Heart left ventricle (tissue), 16 donors: ENCODE results near the gene TESMIN. TPM values are rescaled to one million over a fixed set of nuclear protein-coding genes. Genes with fewer than 3 reads are reported as not detected.

ENCODE experiments used
- ATAC-seq, 4 donors: fragments of 200-7000 bp; cut with Tn5 transposase; one replicate each; pipeline ENCODE4 v1.9.1; 2020 to 2022; ENCODE audit warnings: moderate library complexity in 4 of 4, mild to moderate bottlenecking in 3 of 4, moderate number of reproducible peaks in 1 of 4
- DNase-seq, 5 donors: peaks; one replicate each; pipeline ENCODE4 v3.0.0-alpha.2; 2020
- H3K27ac ChIP-seq, 12 donors: fragments of 200-600 bp; sonication (generic) in 4 of 12; one replicate each; pipeline versions ENCODE4 v1.5.0 to v1.8.0; 2016 to 2022; ENCODE audit warnings: mild to moderate bottlenecking in 2 of 12
- H3K27me3 ChIP-seq, 9 donors: fragments of 200-600 bp; sonication (generic) in 2 of 9; one replicate each; pipeline versions ENCODE4 v1.5.1 to v1.8.0; 2016 to 2022; ENCODE audit warnings: mild to moderate bottlenecking in 3 of 9
- H3K36me3 ChIP-seq, 9 donors: fragments of 200-600 bp; sonication (generic) in 2 of 9; one replicate each; pipeline versions ENCODE4 v1.5.0 to v1.8.0; 2018 to 2022; ENCODE audit warnings: mild to moderate bottlenecking in 2 of 9
- H3K4me1 ChIP-seq, 12 donors: fragments of 200-600 bp; sonication (generic) in 4 of 12; one replicate each; pipeline versions ENCODE4 v1.5.0 to v1.8.0; 2016 to 2022; ENCODE audit warnings: mild to moderate bottlenecking in 3 of 12
- H3K4me3 ChIP-seq, 12 donors: fragments of 200-600 bp; sonication (generic) in 4 of 12; one replicate each; pipeline versions ENCODE4 v1.5.0 to v1.8.0; 2017 to 2022; ENCODE audit warnings: mild to moderate bottlenecking in 9 of 12, moderate library complexity in 4 of 12
- H3K9me3 ChIP-seq, 12 donors: fragments of 200-600 bp; sonication (generic) in 4 of 12; one replicate each; pipeline versions ENCODE4 v1.5.0 to v1.8.0; 2016 to 2022; ENCODE audit warnings: mild to moderate bottlenecking in 1 of 12
- CTCF ChIP-seq, 12 donors: fragments of 200-600 bp; sonication (generic) in 4 of 12; IDR thresholded peaks; one replicate each; pipeline versions ENCODE4 v1.5.0 to v1.8.0; 2018 to 2022; ENCODE audit warnings: antibody characterized with exemption in 12 of 12, mild to moderate bottlenecking in 5 of 12
- POLR2A ChIP-seq, 2 donors: fragments of 450-650 bp; IDR thresholded peaks; one replicate each; pipeline ENCODE4 v1.6.1; 2017; ENCODE audit warnings: antibody characterized with exemption in 2 of 2, mild to moderate bottlenecking in 2 of 2, moderate library complexity in 2 of 2
- WGBS, 4 donors: extraction: QIAGEN DNeasy Blood & Tissue Kit in 2 of 4; methylation state at CpG; one replicate each; pipeline versions ENCODE4 v1.1.5 to v1.1.7; 2013 to 2018; 5-methylcytosine and 5-hydroxymethylcytosine counted together
- intact Hi-C, 10 donors: fragments of 100-400 bp; cut with DNase I; formaldehyde crosslinking; loops; one replicate each; pipeline versions ENCODE4 v1.11.1 to v1.14.2; 2022
- polyA plus RNA-seq, 2 donors: library from polyadenylated mRNA; stranded (reverse); fragments of 200-250 nt; gene quantifications; one replicate each; pipeline ENCODE4 v1.2.3, GENCODE V29; 2013
- total RNA-seq, 9 donors: library from RNA; depleted of rRNA in 2 of 9; stranded (reverse); fragments of >200 nt in 2 of 9; fragmentation: NEBNext Ultra II Directional in 3 of 9; extraction: Animal tissue kit (Norgen Biotek cat#: 25700) in 3 of 9; gene quantifications; one replicate each; pipeline versions ENCODE4 v1.1.0 to v1.2.4, GENCODE V29; 2016 to 2023
- donor health status: ischemic (EF 13 %, LVEDD 7.1; RV severe dilation, severe dysfunction).
- donor health status: healthy with polysubstance abuse.
- donor health status: DM: no; HTN: yes; CAD: no.
- donor health status: DM: no; HTN: no; CAD: no.
- donor health status: ischemic (EF 25% LVEDD 6.9; RV normal size, moderate dysfunction).
- donor health status: ischemic (EF 25% LVEDD 5.7; RV mildly dilated, moderate dysfunction).
- donor health status: healthy.
- donor health status: DM: yes; HTN: yes; CAD: no.
- donor health status: ischemic (EF 35%, LVEDD 5.7; RV mildly dilated, moderate dysfunction).
- donor health status: nonischemic (EF 11% LVEDD 7.7; RV severe dilation, severe dysfunction).
- donor health status: DM: yes; HTN: yes; CAD: no.
- donor health status: PGD.
- donor health status: ischemic (EF 29% LVEDD 5.4; RV normal size, mild dysfunction).
- donor health status: nonischemic (EF 23%, LVEDD 6.1; RV moderate dilation, normal function).

The TESMIN gene
- total and polyA plus RNA-seq, 11 donors, result 0.12 to 2.0 (median 0.42) TPM; not detected in 1

GRCh38 chr11:68689737-68690625 lies 61.3 kb downstream of the TESMIN start:
- H3K27me3 ChIP-seq, result peaks cover 4 to 61% (median 30%) of the 10 kb centered on the region in 9 donors
- TF ChIP-seq CTCF (IDR thresholded peaks at IDR 0.05) (no peak), POLR2A (IDR thresholded peaks at IDR 0.05) (no peak)
- no peak for ATAC-seq
- DNase-seq, result no peak
- intact Hi-C loops, result no loop called here
- WGBS, 4 donors, result 55 to 61% (median 60%) methylated on average over 11 to 14 of the region's 14 CpGs
- H3K27ac ChIP-seq, result no peak overlapping the region
- H3K9me3 ChIP-seq, result no peaks in the 10 kb centered on the region
- H3K36me3 ChIP-seq, result no peaks in the 10 kb centered on the region
- H3K4me1 ChIP-seq, result peaks cover 0 to 4% (median under 1%) of the 10 kb centered on the region in 12 donors
- no peak overlapping the region for H3K4me3 ChIP-seq

- H3K27me3 ChIP-seq, result peaks cover 15 to 70% (median 40%) of the 10 kb centered on the region in 9 donors
Observed at GRCh38 chr11:68688881-68689280, 62.4 kb downstream of the TESMIN start.

GRCh38 chr11:68687986-68688385 lies 63.3 kb downstream of the TESMIN start:
- ATAC-seq (no peak), DNase-seq (no peak)
- no peak overlapping the region for H3K27ac ChIP-seq
- WGBS, 4 donors, result 88 to 98% (median 90%) methylated on average over 9 to 14 of the region's 14 CpGs
- H3K9me3 ChIP-seq, result no peaks in the 10 kb centered on the region
- H3K4me1 ChIP-seq, result peaks cover 0 to 14% (median 6%) of the 10 kb centered on the region in 12 donors
- H3K27me3 ChIP-seq, result peaks cover 21 to 73% (median 42%) of the 10 kb centered on the region in 9 donors
- TF ChIP-seq POLR2A (IDR thresholded peaks at IDR 0.05), result no peak
- no peak for TF ChIP-seq CTCF (IDR thresholded peaks at IDR 0.05)
- H3K36me3 ChIP-seq, result no peaks in the 10 kb centered on the region
- intact Hi-C loops, result no loop called here
- no peak overlapping the region for H3K4me3 ChIP-seq

More at GRCh38 chr11:68688881-68689280, 62.4 kb downstream of the TESMIN start:
- Histone ChIP-seq H3K4me3 (no peak overlapping the region), H3K4me1 (peaks cover 0 to 13% (median 6%) of the 10 kb centered on the region in 12 donors), H3K27ac (no peak overlapping the region), H3K36me3 (no peaks in the 10 kb centered on the region), H3K9me3 (no peaks in the 10 kb centered on the region)
- TF ChIP-seq CTCF (IDR thresholded peaks at IDR 0.05) (no peak), POLR2A (IDR thresholded peaks at IDR 0.05) (no peak)
- WGBS, 4 donors, result 72 to 80% (median 77%) methylated on average over 12 of the region's 12 CpGs
- intact Hi-C loops, result no loop called here
- no peak for DNase-seq
- ATAC-seq, result no peak

- Histone ChIP-seq H3K4me1 (peaks cover 0 to 14% (median 6%) of the 10 kb centered on the region in 12 donors), H3K27me3 (peaks cover 21 to 73% (median 42%) of the 10 kb centered on the region in 9 donors), H3K9me3 (no peaks in the 10 kb centered on the region), H3K36me3 (no peaks in the 10 kb centered on the region), H3K27ac (no peak overlapping the region), H3K4me3 (no peak overlapping the region)
- ATAC-seq (no peak), DNase-seq (no peak)
- intact Hi-C loops, result no loop called here
- WGBS, 4 donors, result 62 to 73% (median 62%) methylated on average over 9 of the region's 9 CpGs
- TF ChIP-seq CTCF (IDR thresholded peaks at IDR 0.05) (no peak), POLR2A (IDR thresholded peaks at IDR 0.05) (no peak)
Observed at GRCh38 chr11:68687311-68687710, 64.0 kb downstream of the TESMIN start.
